CD4-positive, alpha-beta T cell treated with Interleukin-4 for 4 hours (primary cell): Measurements from ENCODE around the gene RETREG1.
"Not testable (repeated sequence)": the region's sequence is repeated elsewhere in the genome, so short reads cannot be mapped to it uniquely, and the experiment has no call there.

Experiments used
- DNase-seq: peaks from one replicate; pipeline ENCODE4 v3.0.0-alpha.2; 2020

Gene RETREG1

GRCh38 chr5:16615741-16616535 lies 859 bp downstream of the RETREG1 start:
- no peak for DNase-seq

- no peak for DNase-seq
These were observed 4.8 kb downstream of the RETREG1 start for GRCh38 chr5:16612007-16612406.

GRCh38 chr5:16610896-16611295 lies 5.9 kb downstream of the RETREG1 start:
- not testable (repeated sequence) for DNase-seq

- DNase-seq: no peak
These were observed 7.4 kb downstream of the RETREG1 start for GRCh38 chr5:16609412-16609811.

DNA sequence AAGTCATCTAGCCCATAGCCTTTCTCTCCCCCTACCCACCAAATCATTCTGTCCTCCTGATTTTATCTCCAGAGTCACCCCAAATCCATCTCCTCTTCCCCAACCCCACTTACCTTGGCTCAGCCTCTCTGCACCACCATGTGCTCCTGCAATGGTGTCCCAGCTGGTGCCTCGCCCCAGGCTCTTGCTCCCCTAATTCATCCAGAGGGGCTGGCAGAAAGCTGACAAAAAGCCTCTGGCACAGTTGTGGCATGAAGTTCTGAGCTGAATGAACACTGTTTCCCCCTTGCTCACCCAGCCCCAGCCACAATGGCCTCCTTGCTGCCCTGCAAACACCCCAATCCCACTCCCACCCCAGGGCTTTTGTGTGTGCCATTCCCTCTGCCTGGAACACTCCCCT lies 10.2 kb downstream of the RETREG1 start:
- DNase-seq: no peak

DNA sequence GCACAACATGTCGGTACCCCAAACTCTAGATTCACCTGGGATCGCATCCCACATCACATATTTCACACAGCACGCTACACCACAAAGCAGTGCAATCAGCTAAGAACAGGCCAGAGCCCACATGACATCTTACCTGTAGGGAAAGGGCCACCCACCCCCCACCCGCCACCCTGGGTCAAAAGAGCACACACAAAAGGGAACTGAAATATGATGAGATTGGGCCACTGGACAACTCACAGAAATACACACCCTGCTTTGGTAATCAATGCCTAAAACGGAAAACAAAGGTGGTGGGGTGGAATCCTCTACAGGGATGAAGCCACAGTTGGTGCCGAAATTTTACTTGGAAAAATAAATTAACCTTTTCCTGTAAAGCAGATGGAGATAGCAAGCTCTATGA lies 13.1 kb downstream of the RETREG1 start:
- DNase-seq: no peak

- no peak for DNase-seq
These were observed 13.5 kb downstream of the RETREG1 start for GRCh38 chr5:16603295-16603694.

GRCh38 chr5:16602182-16602581 lies 14.6 kb downstream of the RETREG1 start:
- DNase-seq: no peak

DNA sequence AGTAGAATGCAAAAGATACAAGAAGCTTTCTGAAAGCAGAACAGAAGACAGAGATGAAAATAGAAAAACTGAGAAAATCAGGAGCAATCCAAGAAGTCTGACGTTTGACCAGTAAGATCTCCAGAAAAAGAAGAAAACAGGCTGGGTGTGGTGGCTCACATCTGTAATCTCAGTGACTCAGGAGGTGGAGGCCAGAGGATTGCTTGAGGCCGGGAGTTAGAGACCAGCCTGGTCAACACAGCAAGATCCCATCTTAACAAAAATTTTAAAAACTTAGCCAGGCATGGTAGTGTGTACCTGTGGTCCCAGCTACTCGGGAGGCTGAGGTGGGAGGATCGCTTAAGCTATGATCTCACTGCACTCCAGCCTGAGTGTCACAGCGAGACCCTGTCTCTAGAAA lies 15.9 kb downstream of the RETREG1 start:
- DNase-seq: no peak

DNA sequence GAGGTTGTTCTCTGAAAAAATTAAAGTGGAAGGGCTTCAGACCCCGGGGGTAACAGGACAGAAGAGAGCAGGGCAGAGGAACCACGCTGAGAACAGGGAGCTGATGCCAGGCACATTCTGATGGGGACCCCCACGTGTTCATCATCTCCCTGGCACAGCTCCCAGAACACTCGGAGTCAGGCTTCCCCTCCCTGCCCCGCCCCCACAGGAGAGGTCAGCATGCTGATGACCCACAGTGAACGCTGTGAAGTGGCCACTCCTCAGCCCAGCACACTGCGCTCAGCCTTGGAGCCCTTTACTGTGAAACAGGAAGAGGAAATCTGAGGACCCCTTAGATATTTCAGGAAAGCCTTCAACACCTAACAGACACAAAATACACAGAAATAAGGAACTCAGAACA lies 16.4 kb downstream of the RETREG1 start:
- DNase-seq: no peak

DNA sequence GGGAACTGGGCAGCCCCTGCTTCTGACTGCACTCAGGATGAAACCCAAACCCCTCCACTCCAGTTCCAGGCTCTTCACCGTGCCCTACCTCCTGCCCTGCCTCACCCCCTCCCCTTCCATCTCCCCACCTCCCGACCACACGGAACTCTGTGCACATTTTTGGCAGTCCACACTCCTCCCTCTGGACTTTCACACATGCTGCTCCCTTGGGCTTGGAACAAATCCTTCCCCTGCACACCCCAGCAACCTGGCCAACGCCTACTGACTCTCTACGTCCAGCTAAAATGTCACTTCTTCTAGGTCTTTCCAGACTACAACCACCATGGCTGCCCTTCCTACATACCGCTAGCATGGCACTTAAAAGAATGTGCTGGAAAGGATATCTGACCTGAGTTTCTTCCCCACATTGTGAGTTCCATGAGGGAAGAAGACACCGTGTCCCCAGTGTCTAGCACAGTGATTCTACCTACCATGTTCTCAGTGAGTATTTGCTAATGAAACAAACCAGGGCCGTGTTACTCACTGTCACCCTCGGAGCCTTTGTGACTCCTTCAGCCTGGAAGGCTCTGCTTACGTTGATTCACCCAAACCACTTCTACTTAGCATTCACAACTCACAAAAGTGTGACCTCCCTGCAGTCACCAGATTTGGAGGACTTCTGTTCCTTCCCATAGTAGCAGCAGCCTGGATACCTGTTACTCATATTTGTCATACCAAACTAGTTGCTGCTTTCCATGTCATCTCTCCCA lies 18.7 kb downstream of the RETREG1 start:
- no peak for DNase-seq

DNA sequence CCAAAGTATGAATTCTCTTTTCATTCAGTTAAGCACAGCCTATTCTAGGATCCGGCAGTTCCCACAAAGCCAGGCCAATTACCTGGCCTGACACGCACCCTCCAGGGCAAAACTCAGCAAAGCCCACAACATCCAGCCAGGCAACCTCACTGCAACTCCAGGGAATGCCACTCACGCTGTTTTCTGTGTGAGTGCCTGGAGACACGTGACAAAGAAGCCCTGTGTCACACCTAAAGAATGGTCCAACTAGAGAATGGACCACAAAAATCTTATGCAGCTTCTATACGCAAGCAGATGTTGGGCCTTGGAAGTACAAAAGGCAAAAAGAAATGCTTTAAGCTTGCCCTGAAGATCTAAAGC lies 20.2 kb downstream of the RETREG1 start:
- no peak for DNase-seq

GRCh38 chr5:16595881-16596580 lies 20.8 kb downstream of the RETREG1 start:
- no peak for DNase-seq

GRCh38 chr5:16593628-16594027 lies 23.2 kb downstream of the RETREG1 start:
- DNase-seq: no peak

DNA sequence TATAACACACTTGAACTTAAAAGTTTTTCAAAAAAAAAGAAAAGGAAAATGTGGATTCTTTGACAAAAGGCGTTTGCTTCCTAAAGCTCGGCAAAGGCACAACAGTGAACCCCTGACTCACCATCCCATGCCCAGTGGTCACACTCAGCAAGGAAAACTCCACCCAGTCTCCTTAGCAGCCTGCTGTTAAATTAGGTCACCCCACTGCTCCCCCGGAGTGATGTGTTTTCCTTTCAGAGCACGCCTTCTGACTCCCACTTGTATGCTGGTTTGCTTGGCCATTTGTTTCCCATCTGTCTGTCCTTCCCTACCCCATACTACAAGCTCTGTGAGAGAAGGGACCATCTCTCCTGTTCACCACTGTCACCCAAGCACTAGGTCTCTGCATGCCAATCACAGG lies 23.8 kb downstream of the RETREG1 start:
- DNase-seq: no peak

GRCh38 chr5:16592255-16592654 lies 24.5 kb downstream of the RETREG1 start:
- DNase-seq: no peak

DNA sequence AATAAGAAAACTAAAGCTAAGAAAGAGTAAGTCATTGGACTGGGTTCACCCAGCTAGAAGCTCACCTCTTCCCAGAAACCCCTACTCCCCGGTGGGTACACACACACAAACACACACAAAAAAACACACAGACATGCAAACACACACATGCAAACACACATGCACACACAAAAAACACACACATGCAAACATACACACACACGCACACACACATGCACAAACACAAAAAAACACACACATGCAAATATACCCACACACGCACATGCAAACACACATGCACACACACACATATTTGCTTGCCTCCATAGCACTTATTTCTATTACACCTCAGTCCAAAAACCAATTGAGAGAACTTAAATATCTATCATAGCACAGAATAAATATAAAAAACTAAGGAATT lies 26.1 kb downstream of the RETREG1 start:
- DNase-seq: no peak

DNA sequence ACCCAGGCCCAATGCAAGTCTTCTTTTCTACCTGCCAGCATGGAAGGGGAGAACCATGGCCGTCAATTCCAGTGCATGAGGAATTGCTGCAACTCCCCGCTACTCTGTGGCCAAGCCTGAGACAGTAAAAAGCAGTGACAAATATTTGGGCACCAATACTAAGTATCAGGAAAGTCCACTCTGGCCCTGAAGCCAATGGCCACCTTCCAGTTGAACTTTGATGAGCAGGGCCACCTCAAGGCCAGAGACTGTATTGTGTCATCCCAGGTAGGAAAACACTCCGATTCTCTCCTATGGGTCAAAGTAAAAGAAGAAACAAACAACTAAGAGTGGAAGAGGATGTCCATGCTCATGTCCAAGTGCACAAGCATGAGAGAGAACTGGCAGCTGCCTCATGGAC lies 27.1 kb downstream of the RETREG1 start:
- no peak for DNase-seq

DNA sequence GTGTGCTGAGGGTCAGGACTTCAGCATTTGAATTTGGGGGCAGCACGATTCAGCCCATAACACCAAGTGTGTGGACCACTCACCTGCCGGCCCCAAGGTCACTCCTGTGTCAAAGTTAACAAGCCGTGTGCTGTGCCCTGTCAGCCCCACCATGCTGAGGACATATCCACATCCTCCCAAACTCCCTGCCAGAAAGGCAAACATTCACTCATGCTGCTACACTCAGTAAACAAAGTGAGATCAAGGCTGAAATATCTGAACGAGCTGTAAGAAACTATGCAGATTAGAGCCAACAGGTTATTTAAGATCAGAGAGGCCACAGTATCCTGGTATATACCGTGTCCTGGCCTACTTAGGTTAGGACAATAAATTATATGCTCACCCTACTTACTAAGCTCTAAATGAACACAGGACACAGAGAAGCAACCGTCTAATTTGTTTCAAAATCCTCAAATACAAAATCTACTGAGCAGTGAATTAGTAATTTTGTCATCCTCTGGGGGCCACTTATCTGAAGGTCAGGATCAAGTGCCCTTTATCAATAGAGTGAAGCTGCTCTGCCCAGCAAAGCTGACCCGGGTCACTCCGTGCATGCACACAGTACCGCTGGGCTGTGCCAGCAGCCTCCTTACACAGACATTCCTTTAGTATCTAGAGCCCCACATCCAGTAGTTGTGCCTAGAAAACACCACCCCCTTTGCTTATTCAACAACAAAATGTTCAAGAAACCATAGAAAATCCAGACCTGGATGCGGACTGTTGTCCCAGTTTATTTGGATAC lies 28.2 kb downstream of the RETREG1 start:
- DNase-seq: no peak

- no peak for DNase-seq
These were observed 30.2 kb downstream of the RETREG1 start for GRCh38 chr5:16586556-16586955.

DNA sequence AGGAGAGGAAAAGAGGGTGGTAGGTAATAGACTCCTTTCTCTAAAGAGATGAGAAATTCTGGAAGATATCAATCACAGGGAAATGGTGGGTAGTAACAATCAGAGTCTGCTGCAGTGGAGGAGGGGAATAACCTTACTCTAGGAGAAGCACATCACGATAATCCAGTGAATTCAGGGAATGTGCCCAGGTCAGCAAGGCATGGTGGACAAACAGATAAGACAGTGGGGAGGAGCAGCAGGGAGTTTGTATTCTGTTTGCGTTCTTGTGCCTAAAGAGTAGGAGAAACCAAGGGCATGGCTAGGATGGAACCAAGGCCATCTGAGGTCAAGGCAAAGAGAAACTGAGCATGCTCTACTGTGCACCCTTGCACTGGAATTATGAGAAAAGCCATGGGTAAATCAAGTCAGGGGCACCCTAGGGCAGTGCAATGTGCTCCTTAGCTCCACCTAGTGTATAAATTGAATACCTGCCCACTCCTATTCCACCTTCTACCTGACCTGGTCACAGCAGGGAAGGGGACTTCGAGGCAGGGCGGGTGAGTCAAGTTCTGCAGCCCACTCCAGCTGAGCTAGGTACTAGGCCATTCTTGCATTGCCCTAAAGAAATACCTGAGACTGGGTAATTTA lies 31.6 kb downstream of the RETREG1 start:
- no peak for DNase-seq

- no peak for DNase-seq
These were observed 34.7 kb downstream of the RETREG1 start for GRCh38 chr5:16582081-16582480.

- no peak for DNase-seq
These were observed 36.4 kb downstream of the RETREG1 start for GRCh38 chr5:16580382-16580781.
